Spleen (tissue), 11 donors: ENCODE results near the gene STARD13. TPM values are rescaled to one million over a fixed set of nuclear protein-coding genes. Genes with fewer than 3 reads are reported as not detected.
A peak's percentile ranks its signal among the peaks of the same experiment; 100 is the strongest.

ENCODE experiments used
- DNase-seq: peaks from one replicate; pipeline ENCODE4 v3.0.0-alpha.2; 2020
- H3K27ac ChIP-seq, 8 donors: fragments of 200-600 bp; sonication (generic) in 7 of 8; 1 replicate in 4 of 8; 2 replicates in 4 of 8; pipeline versions ENCODE4 v1.5.0 to v1.8.0; 2016 to 2021; ENCODE audit warnings: inconsistent platforms in 4 of 8, mild to moderate bottlenecking in 4 of 8, moderate library complexity in 1 of 8
- H3K27me3 ChIP-seq, 7 donors: fragments of 200-600 bp; sonication (generic) in 6 of 7; replicated peaks in 1 of 7; 1 replicate in 4 of 7; 2 replicates in 3 of 7; pipeline versions ENCODE4 v1.5.0 to v1.8.0; 2016 to 2021; ENCODE audit warnings: inconsistent platforms in 3 of 7, mild to moderate bottlenecking in 1 of 7
- H3K36me3 ChIP-seq, 6 donors: fragments of 200-600 bp; sonication (generic) in 5 of 6; 1 replicate in 4 of 6; 2 replicates in 2 of 6; pipeline versions ENCODE4 v1.5.0 to v1.8.0; 2016 to 2021; ENCODE audit warnings: inconsistent platforms in 2 of 6
- H3K4me1 ChIP-seq, 6 donors: fragments of 200-600 bp; sonication (generic) in 5 of 6; 1 replicate in 3 of 6; 2 replicates in 3 of 6; pipeline versions ENCODE4 v1.5.0 to v1.8.0; 2016 to 2021; ENCODE audit warnings: inconsistent platforms in 3 of 6
- H3K4me3 ChIP-seq, 8 donors: fragments of 200-600 bp; sonication (generic) in 7 of 8; 1 replicate in 4 of 8; 2 replicates in 4 of 8; pipeline versions ENCODE4 v1.5.0 to v1.8.0; 2016 to 2021; ENCODE audit warnings: inconsistent platforms in 4 of 8, mild to moderate bottlenecking in 4 of 8, moderate library complexity in 2 of 8
- H3K9me3 ChIP-seq, 8 donors: fragments of 200-600 bp; sonication (generic) in 7 of 8; 1 replicate in 4 of 8; 2 replicates in 4 of 8; pipeline versions ENCODE4 v1.5.0 to v1.8.0; 2016 to 2021; ENCODE audit warnings: inconsistent platforms in 4 of 8
- POLR2A ChIP-seq, 3 donors: fragments of 450-650 bp; IDR thresholded peaks; one replicate each; pipeline ENCODE4 v1.5.1; 2017; ENCODE audit warnings: antibody characterized with exemption in 3 of 3, mild to moderate bottlenecking in 1 of 3
- POLR2AphosphoS5 ChIP-seq, 3 donors: sonication (generic); formaldehyde crosslinking; IDR thresholded peaks; one replicate each; pipeline ENCODE4 v1.5.1; 2017; ENCODE audit warnings: antibody characterized with exemption in 3 of 3
- WGBS, 5 donors: extraction: QIAGEN DNeasy Blood & Tissue Kit in 3 of 5; methylation state at CpG; one replicate each; pipeline versions ENCODE4 v1.1.5 to v1.1.7; 2013 to 2018; 5-methylcytosine and 5-hydroxymethylcytosine counted together
- intact Hi-C: fragments of 100-400 bp; cut with DNase I; formaldehyde crosslinking; loops from one replicate; pipeline ENCODE4 v1.15.0; 2023; ENCODE audit warnings: low total_unique reads
- polyA plus RNA-seq, 3 donors: library from polyadenylated mRNA; stranded (reverse); fragments of 200-250 nt; gene quantifications; one replicate each; pipeline ENCODE4 v1.2.1, GENCODE V29; 2013
- total RNA-seq, 7 donors: library from RNA; depleted of rRNA in 3 of 7; stranded (reverse); fragments of >200 nt in 3 of 7; fragmentation: NEBNext Ultra II Directional in 4 of 7; extraction: Animal tissue kit (Norgen Biotek cat#: 25700) in 4 of 7; gene quantifications; one replicate each; pipeline versions ENCODE4 v1.1.0 to v1.2.1, GENCODE V29; 2016 to 2021
- TF ChIP-seq, protein P1 (sequence below), 11 experiments: fragments of 200-600 bp in 7 of 11; fragments of 450-650 bp in 4 of 11; sonication (generic) in 4 of 11; IDR thresholded peaks in 8 of 11; conservative IDR thresholded peaks in 3 of 11; 1 replicate in 7 of 11; 2 replicates in 4 of 11; pipeline versions ENCODE4 v1.4.0 to v1.8.0; 2016 to 2021; ENCODE audit warnings: antibody characterized with exemption in 11 of 11, inconsistent platforms in 4 of 11, mild to moderate bottlenecking in 1 of 11
- donor health status: healthy with polysubstance abuse.
- donor health status: DM: no; HTN: no; CAD: no; lungs with moderate emphysema.
- donor health status: DM: no; HTN: no; CAD: no.
- donor health status: Bipolar disorder and iron deficiency.
- donor health status: healthy.
- donor health status: DM: no; HTN: no; CAD: no.
- donor health status: DM: yes; HTN: yes; CAD: no.

The STARD13 gene
- total and polyA plus RNA-seq, 10 donors, result 1.4 to 58.1 (median 26.7) TPM

DNA sequence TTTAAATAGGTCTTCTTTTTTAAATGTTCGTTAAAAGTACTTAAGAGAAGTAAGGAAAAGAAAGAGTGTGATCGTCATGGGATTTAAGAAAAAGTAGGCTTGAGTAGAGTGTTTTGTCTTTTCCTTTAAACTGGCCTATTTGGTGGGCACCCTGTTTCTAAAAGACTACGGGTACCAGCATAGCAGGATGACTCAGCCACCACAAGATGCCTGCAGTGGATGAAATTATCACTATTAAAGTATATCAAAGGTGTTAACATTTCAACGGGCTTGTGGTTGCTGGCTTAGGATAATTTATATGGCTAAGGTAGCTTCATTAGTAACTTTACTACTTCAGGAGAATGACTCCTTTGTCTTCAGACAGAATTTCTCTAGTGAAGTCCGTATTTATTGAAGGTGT lies 112.6 kb downstream of the STARD13 start:
- Histone ChIP-seq H3K9me3 (no peaks in the 10 kb centered on the region), H3K27me3 (no peaks in the 10 kb centered on the region), H3K4me1 (no peaks in the 10 kb centered on the region), H3K36me3 (no peaks in the 10 kb centered on the region), H3K27ac (no peak overlapping the region), H3K4me3 (no peak overlapping the region)
- no peak for DNase-seq
- 86 to 94% (median 90%) methylated on average over 5 of the region's 5 CpGs for WGBS, 5 donors
- intact Hi-C loops, result no loop called here
- TF ChIP-seq, protein P1, sequence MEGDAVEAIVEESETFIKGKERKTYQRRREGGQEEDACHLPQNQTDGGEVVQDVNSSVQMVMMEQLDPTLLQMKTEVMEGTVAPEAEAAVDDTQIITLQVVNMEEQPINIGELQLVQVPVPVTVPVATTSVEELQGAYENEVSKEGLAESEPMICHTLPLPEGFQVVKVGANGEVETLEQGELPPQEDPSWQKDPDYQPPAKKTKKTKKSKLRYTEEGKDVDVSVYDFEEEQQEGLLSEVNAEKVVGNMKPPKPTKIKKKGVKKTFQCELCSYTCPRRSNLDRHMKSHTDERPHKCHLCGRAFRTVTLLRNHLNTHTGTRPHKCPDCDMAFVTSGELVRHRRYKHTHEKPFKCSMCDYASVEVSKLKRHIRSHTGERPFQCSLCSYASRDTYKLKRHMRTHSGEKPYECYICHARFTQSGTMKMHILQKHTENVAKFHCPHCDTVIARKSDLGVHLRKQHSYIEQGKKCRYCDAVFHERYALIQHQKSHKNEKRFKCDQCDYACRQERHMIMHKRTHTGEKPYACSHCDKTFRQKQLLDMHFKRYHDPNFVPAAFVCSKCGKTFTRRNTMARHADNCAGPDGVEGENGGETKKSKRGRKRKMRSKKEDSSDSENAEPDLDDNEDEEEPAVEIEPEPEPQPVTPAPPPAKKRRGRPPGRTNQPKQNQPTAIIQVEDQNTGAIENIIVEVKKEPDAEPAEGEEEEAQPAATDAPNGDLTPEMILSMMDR (IDR thresholded peaks at IDR 0.05 in 8 of 11, conservative IDR thresholded peaks at IDR 0.05 in 3 of 11), result no peak
- TF ChIP-seq POLR2AphosphoS5 (IDR thresholded peaks at IDR 0.05), result no peak

DNA sequence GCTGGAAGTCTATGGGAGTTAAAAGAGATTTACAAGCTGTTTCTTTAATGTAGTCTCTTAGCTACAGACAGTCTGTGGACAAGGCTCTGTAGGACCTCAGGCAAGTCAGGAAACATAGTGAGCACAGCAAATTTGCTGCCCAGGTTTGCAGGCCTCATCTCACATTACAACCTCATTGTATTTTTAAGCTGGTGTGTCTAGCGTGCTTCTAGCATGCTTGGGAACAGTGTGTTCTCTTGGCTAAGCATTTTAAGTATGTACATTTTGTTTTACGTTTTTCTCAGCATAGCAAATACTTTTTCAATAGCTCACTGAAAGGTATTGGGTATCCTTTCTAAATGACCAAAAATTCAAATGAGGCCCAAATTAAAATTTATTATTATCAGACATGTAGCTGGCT lies 113.2 kb downstream of the STARD13 start:
- intact Hi-C loops, result no loop called here
- Histone ChIP-seq H3K27ac (no peak overlapping the region), H3K9me3 (no peaks in the 10 kb centered on the region), H3K4me3 (no peak overlapping the region), H3K27me3 (no peaks in the 10 kb centered on the region), H3K36me3 (no peaks in the 10 kb centered on the region), H3K4me1 (no peaks in the 10 kb centered on the region)
- no peak for DNase-seq
- TF ChIP-seq POLR2A (IDR thresholded peaks at IDR 0.05), result no peak
- TF ChIP-seq, protein P1 (IDR thresholded peaks at IDR 0.05 in 8 of 11, conservative IDR thresholded peaks at IDR 0.05 in 3 of 11), result no peak
- no peak for TF ChIP-seq POLR2AphosphoS5 (IDR thresholded peaks at IDR 0.05)
- 86 to 95% (median 92%) methylated on average over 2 of the region's 2 CpGs for WGBS, 5 donors

DNA sequence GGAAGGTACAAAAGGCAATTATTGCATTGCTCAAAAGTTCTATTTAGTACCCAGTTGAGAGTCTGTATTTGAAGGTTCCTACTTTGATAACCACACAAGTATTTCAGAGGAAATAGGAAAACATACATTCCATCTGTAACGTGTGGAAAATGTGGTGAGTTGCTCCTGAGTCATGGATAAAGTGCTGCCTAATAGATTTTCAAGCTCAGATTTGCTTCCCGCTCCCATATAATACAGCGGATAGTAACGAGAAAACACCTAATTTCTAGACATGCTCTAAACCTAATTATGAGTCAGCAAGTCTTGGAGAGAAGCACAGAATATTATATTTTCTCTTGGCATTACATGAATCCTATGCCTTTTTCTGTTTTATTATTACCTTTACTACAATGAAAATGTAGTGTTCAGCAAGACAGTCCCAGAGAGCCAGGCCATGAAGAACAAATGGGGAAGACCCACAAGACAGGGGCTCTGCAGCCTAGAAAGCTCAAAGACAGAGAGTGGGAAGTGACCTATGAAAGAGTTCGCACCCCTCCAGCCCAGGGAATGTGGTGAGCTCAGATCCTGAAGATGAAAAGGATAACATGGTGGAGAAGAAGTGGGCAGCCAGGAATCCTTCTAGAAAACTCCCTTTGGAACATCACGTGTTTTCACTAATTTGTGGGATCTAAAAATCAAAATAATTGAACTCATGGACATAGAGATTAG lies 116.1 kb downstream of the STARD13 start:
- TF ChIP-seq POLR2AphosphoS5 (IDR thresholded peaks at IDR 0.05) (no peak), POLR2A (IDR thresholded peaks at IDR 0.05) (no peak)
- TF ChIP-seq, protein P1 (IDR thresholded peaks at IDR 0.05 in 8 of 11, conservative IDR thresholded peaks at IDR 0.05 in 3 of 11), result no peak
- no peaks in the 10 kb centered on the region for H3K9me3 ChIP-seq
- H3K4me1 ChIP-seq, result peaks cover 0 to 15% (median 0%) of the 10 kb centered on the region in 6 donors
- H3K27ac ChIP-seq, result no peak overlapping the region
- no peak overlapping the region for H3K4me3 ChIP-seq
- WGBS, 5 donors, result 82 to 94% (median 91%) methylated on average over 6 of the region's 6 CpGs
- no peaks in the 10 kb centered on the region for H3K36me3 ChIP-seq
- DNase-seq, result no peak
- intact Hi-C loops, result no loop called here
- H3K27me3 ChIP-seq, result no peaks in the 10 kb centered on the region

DNA sequence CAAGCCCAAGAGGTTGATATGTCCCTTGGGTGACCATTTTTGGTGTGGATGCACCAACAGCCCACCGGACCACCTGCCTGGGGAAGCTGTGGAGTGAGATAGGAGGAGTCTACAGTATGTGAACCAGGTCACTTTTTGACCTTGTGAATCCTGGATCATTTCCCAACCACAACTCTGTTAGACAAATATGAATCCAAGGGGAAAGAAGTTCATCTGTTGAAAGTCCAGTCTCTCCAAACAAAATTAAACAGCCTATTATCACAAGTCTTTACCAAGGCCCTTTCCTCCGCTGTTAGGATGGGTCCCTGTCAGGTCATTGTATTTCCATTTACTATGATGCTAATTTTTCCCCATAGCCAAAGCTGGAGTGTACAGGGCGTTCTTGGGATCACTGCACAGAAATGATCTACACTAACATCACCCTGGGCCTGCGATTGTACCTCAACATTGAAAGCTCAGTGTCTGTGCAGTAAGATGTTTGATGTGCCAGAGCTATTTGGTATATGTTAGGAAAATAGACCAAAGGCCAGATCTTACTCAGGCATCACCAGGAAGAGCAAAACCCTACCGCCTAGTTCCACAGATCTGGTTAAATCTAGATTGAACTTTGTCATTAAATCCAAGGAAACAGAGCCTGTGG lies 117.1 kb downstream of the STARD13 start:
- Histone ChIP-seq H3K9me3 (no peaks in the 10 kb centered on the region), H3K27ac (peak overlapping the region in 1 of 8 donors; percentile 9), H3K36me3 (no peaks in the 10 kb centered on the region), H3K27me3 (no peaks in the 10 kb centered on the region), H3K4me1 (peaks cover 0 to 15% (median 0%) of the 10 kb centered on the region in 6 donors), H3K4me3 (no peak overlapping the region)
- TF ChIP-seq POLR2A (IDR thresholded peaks at IDR 0.05), result no peak
- TF ChIP-seq POLR2AphosphoS5 (IDR thresholded peaks at IDR 0.05), result no peak
- TF ChIP-seq, protein P1 (IDR thresholded peaks at IDR 0.05 in 8 of 11, conservative IDR thresholded peaks at IDR 0.05 in 3 of 11), result no peak
- WGBS, 5 donors, result 79 to 94% (median 85%) methylated on average over 5 of the region's 5 CpGs
- intact Hi-C loops, result no loop called here
- DNase-seq, result no peak
